Common myeloid progenitor, CD34-positive (primary cell): ENCODE measurements around the gene CARD10.
A peak's percentile ranks its signal among the peaks of the same experiment; 100 is the strongest.

Experiments
- CTCF ChIA-PET: fragments of 350-600 bp; sonication (Branson Sonifier 250); formaldehyde crosslinking; loops from one replicate; lab custom pipeline; 2021; ENCODE audit warnings: antibody characterized with exemption; lab: Charles Lee
- POLR2A ChIA-PET: fragments of 350-600 bp; sonication (Branson Sonifier 250); formaldehyde crosslinking; loops from one replicate; lab custom pipeline; 2021; ENCODE audit warnings: antibody characterized with exemption; lab: Charles Lee
- DNase-seq, 3 donors: peaks; one replicate each; pipeline versions ENCODE4 v3.0.0 to v3.0.0-alpha.2; 2013
- H3K27ac ChIP-seq, 2 experiments: 1 replicate in 1 of 2; 2 replicates in 1 of 2; pipeline ENCODE4 v1.7.0; 2013; ENCODE audit warnings: inconsistent platforms in 2 of 2, low read length in 2 of 2, mild to moderate bottlenecking in 2 of 2, low read depth in 1 of 2, moderate library complexity in 1 of 2; ENCODE audit not compliant: severe bottlenecking in 2 of 2, insufficient read depth in 1 of 2, poor library complexity in 1 of 2
- H3K27me3 ChIP-seq, 5 experiments: replicated peaks in 2 of 5; 1 replicate in 3 of 5; 2 replicates in 2 of 5; pipeline versions ENCODE4 v1.6.1 to v1.7.0; 2013; ENCODE audit warnings: low read length in 4 of 5, mild to moderate bottlenecking in 2 of 5, moderate library complexity in 2 of 5, inconsistent platforms in 1 of 5; ENCODE audit not compliant: insufficient read depth in 5 of 5, control insufficient read depth in 4 of 5
- H3K36me3 ChIP-seq, 4 experiments: 1 replicate in 2 of 4; 2 replicates in 2 of 4; pipeline versions ENCODE4 v1.6.1 to v1.7.0; 2013; ENCODE audit warnings: low read length in 3 of 4, control low read depth in 1 of 4, mild to moderate bottlenecking in 1 of 4; ENCODE audit not compliant: control insufficient read depth in 4 of 4, insufficient read depth in 4 of 4
- H3K4me1 ChIP-seq, 4 experiments: 1 replicate in 3 of 4; 2 replicates in 1 of 4; pipeline versions ENCODE4 v1.6.1 to v1.7.1; 2013; ENCODE audit warnings: low read length in 3 of 4, mild to moderate bottlenecking in 3 of 4, control low read depth in 1 of 4, inconsistent platforms in 1 of 4, moderate library complexity in 1 of 4; ENCODE audit not compliant: control insufficient read depth in 4 of 4, insufficient read depth in 4 of 4; ENCODE audit errors: control extremely low read depth in 1 of 4
- H3K4me3 ChIP-seq, 7 experiments: 1 replicate in 4 of 7; 2 replicates in 3 of 7; pipeline versions ENCODE4 v1.5.1 to v1.7.0; 2013; ENCODE audit warnings: mild to moderate bottlenecking in 7 of 7, low read length in 6 of 7, moderate library complexity in 6 of 7, inconsistent platforms in 2 of 7, low read depth in 2 of 7, control low read depth in 1 of 7; ENCODE audit not compliant: insufficient read depth in 4 of 7, control insufficient read depth in 1 of 7; ENCODE audit errors: extremely low read depth in 1 of 7
- H3K9me3 ChIP-seq, 5 experiments: 1 replicate in 4 of 5; 2 replicates in 1 of 5; pipeline versions ENCODE4 v1.6.1 to v1.7.1; 2013; ENCODE audit warnings: low read length in 4 of 5, mild to moderate bottlenecking in 2 of 5, inconsistent platforms in 1 of 5, low read depth in 1 of 5, moderate library complexity in 1 of 5; ENCODE audit not compliant: control insufficient read depth in 4 of 5, insufficient read depth in 2 of 5; ENCODE audit errors: control extremely low read depth in 1 of 5
- whole genome bisulfite sequencing: methylation state at CpG from one replicate; pipeline ENCODE4 v1.1.5; 2013; ENCODE audit not compliant: insufficient coverage; 5-methylcytosine and 5-hydroxymethylcytosine counted together

The CARD10 gene

GRCh38 chr22:37565830-37566229 lies 46.6 kb upstream of the CARD10 start:
- H3K9me3 ChIP-seq: no peaks in the 10 kb centered on the region
- ChIA-PET CTCF (interaction anchor here (0.9 to 22.0 kb wide), 10 partner anchors 9 to 140 kb away, joined by 4 to 515 read pairs (median 8); partner anchors contain the start of gene GGA1), POLR2A (interaction anchor here (0.7 kb wide), 1 partner anchor 356 kb away, joined by 3 read pairs; no protein-coding TSS in a partner anchor)
- peaks cover 5 to 41% (median 31%) of the 10 kb centered on the region in 4 experiments for H3K4me1 ChIP-seq
- 32% methylated on average over 16 of the region's 17 CpGs for WGBS
- no peaks in the 10 kb centered on the region for H3K36me3 ChIP-seq
- H3K4me3 ChIP-seq: peak overlapping the region in 2 of 7 experiments; percentile 22 to 57
- H3K27me3 ChIP-seq: peaks cover 0 to 45% (median 19%) of the 10 kb centered on the region in 5 experiments
- no peak overlapping the region for H3K27ac ChIP-seq
- DNase-seq: no peak

GRCh38 chr22:37564111-37564711 lies 45.0 kb upstream of the CARD10 start:
- POLR2A ChIA-PET: no interaction called here
- peaks cover 0 to 53% (median 24%) of the 10 kb centered on the region in 5 experiments for H3K27me3 ChIP-seq
- CTCF ChIA-PET: interaction anchor here (0.5 to 22.0 kb wide), 9 partner anchors 11 to 990 kb away, joined by 3 to 515 read pairs (median 3); partner anchors contain the start of gene LGALS2
- H3K27ac ChIP-seq: no peak overlapping the region
- 83% methylated on average over 6 of the region's 7 CpGs for WGBS
- no peak for DNase-seq
- no peaks in the 10 kb centered on the region for H3K36me3 ChIP-seq
- H3K9me3 ChIP-seq: no peaks in the 10 kb centered on the region
- H3K4me1 ChIP-seq: peaks cover 5 to 48% (median 37%) of the 10 kb centered on the region in 4 experiments
- H3K4me3 ChIP-seq: no peak overlapping the region

- no peak for DNase-seq
- ChIA-PET POLR2A (no interaction called here), CTCF (interaction anchor here (0.5 to 22.0 kb wide), 12 partner anchors 11 to 991 kb away, joined by 3 to 515 read pairs (median 3); partner anchors contain the start of gene LGALS2)
- Histone ChIP-seq H3K27me3 (peaks cover 0 to 55% (median 24%) of the 10 kb centered on the region in 5 experiments), H3K36me3 (no peaks in the 10 kb centered on the region), H3K9me3 (no peaks in the 10 kb centered on the region), H3K4me1 (peaks cover 5 to 47% (median 37%) of the 10 kb centered on the region in 4 experiments), H3K27ac (no peak overlapping the region), H3K4me3 (no peak overlapping the region)
- WGBS: 97% methylated on average over 11 of the region's 14 CpGs
These were observed 44.2 kb upstream of the CARD10 start for GRCh38 chr22:37563153-37564081.

- CTCF ChIA-PET: interaction anchor here (1.0 to 22.0 kb wide), 11 partner anchors 14 to 303 kb away, joined by 3 to 515 read pairs (median 5); partner anchors contain the start of genes GGA1 and LGALS2
- 84% methylated on average over 7 of the region's 14 CpGs for WGBS
- peaks cover 0 to 59% (median 24%) of the 10 kb centered on the region in 5 experiments for H3K27me3 ChIP-seq
- peaks cover 5 to 44% (median 35%) of the 10 kb centered on the region in 4 experiments for H3K4me1 ChIP-seq
- POLR2A ChIA-PET: no interaction called here
- DNase-seq: no peak
- H3K9me3 ChIP-seq: no peaks in the 10 kb centered on the region
- peak overlapping the region in 1 of 2 experiments; percentile 49 for H3K27ac ChIP-seq
- no peak overlapping the region for H3K4me3 ChIP-seq
- no peaks in the 10 kb centered on the region for H3K36me3 ChIP-seq
These were observed 43.0 kb upstream of the CARD10 start for GRCh38 chr22:37562049-37562875.

GRCh38 chr22:37561212-37562048 lies 42.2 kb upstream of the CARD10 start:
- H3K9me3 ChIP-seq: no peaks in the 10 kb centered on the region
- H3K36me3 ChIP-seq: no peaks in the 10 kb centered on the region
- peak; percentile 74 to 90 (median 87) for DNase-seq
- peak overlapping the region in 1 of 2 experiments; percentile 49 for H3K27ac ChIP-seq
- peak overlapping the region in 3 of 7 experiments; percentile 20 to 52 (median 50) for H3K4me3 ChIP-seq
- H3K4me1 ChIP-seq: peaks cover 2 to 40% (median 29%) of the 10 kb centered on the region in 4 experiments
- peaks cover 3 to 67% (median 23%) of the 10 kb centered on the region in 5 experiments for H3K27me3 ChIP-seq
- ChIA-PET CTCF (interaction anchor here (1.0 to 22.0 kb wide), 11 partner anchors 15 to 302 kb away, joined by 3 to 515 read pairs (median 5); partner anchors contain the start of genes GGA1 and LGALS2), POLR2A (no interaction called here)
- WGBS: 2% methylated on average over 54 of the region's 56 CpGs
